ENCODE data around the gene EPB41L4B. TPM values are rescaled to one million over a fixed set of nuclear protein-coding genes. Genes with fewer than 3 reads are reported as not detected.
A peak's percentile ranks its signal among the peaks of the same experiment; 100 is the strongest.
"Not testable (repeated sequence)": the region's sequence is repeated elsewhere in the genome, so short reads cannot be mapped to it uniquely, and the experiment has no call there.

The EPB41L4B gene
- total RNA-seq, 3 donors from 2014 or later = 0.11 to 0.33 (median 0.24) TPM

- Mint-ChIP-seq H3K4me1 (ENCODE audit: low read depth) (peaks cover 8% of the 10 kb centered on the region), H3K4me3 (no peak overlapping the region), H3K36me3 (ENCODE audit: insufficient read depth) (no peaks in the 10 kb centered on the region), H3K9me3 (no peaks in the 10 kb centered on the region), H3K27me3 (ENCODE audit: low read depth) (peaks cover 36% of the 10 kb centered on the region)
- DNase-seq (no peak), ATAC-seq (no peak)
Observed at GRCh38 chr9:109299891-109300290, 21.0 kb downstream of the EPB41L4B start.

GRCh38 chr9:109297899-109298298, 23.0 kb downstream of the EPB41L4B start:
- no peak for DNase-seq
- no peak overlapping the region for H3K4me3 Mint-ChIP-seq
- ATAC-seq = peak in 1 of 2 donors; percentile 37

DNA sequence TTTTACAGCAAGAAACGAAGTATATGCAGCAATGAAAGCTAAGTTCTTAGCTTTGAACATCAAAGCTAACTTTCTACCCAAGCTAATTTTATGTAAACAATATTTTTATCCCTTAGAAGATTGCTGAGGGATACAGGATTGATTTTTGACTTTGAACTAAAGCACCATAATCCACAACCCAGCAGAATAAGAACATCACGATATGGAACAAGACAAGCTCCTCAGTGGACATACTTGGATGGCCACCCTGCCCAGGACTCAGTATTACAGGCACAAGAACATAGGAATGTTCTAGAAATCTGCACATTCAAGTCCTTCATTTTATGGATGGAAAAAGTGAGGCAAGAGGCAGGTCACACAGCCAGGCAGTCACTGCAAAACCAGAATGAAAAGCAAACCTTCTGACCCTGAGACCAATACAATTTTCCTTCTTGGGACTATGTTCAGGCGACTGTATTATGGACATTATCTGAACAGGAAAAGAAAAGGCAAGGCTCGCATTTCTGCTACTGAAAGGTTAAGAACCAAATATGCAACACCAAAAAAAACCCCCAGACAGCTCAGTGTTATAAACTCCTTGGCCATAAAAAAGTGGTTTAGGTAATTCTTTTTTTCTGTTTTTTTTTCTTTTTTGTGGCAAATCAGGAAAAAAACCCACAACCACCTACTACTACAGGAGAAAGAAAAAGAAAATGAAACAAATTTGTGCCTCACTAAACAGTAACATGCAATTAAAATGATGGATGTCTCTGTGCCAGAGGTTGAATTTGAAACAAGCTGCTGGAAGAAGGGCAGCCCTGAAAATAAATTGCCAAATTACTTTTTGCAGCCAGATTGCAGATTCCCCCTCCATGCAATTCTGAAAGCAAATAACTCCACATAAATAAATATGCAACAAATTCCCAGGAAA, 25.4 kb downstream of the EPB41L4B start:
- H3K4me3 Mint-ChIP-seq = no peak overlapping the region
- DNase-seq = no peak
- peaks cover 22% of the 10 kb centered on the region for H3K27me3 Mint-ChIP-seq (ENCODE audit: low read depth)

More at GRCh38 chr9:109297899-109298298, 23.0 kb downstream of the EPB41L4B start:
- no peaks in the 10 kb centered on the region for H3K9me3 Mint-ChIP-seq
- H3K27me3 Mint-ChIP-seq (ENCODE audit: low read depth) = peaks cover 31% of the 10 kb centered on the region
- H3K36me3 Mint-ChIP-seq (ENCODE audit: insufficient read depth) = no peaks in the 10 kb centered on the region
- peaks cover 8% of the 10 kb centered on the region for H3K4me1 Mint-ChIP-seq (ENCODE audit: low read depth)

DNA sequence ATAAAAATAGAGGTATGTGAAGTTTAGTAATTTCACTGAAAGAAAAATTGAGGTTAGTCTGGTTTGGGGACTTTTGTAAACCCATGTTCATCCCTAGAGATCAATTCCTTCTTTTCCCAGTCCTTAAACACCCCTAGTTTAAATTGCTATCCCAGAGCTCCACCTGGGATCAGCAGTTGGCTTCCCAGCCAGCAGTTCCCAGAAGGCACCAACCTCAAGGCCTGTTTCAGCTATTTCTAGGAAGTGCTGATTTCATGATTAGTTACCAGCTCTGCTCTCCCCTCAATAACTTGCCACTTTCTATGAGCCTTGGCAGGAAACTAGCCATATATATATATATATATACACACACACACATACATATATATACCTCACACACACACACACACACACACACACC, 30.5 kb downstream of the EPB41L4B start:
- no peaks in the 10 kb centered on the region for H3K36me3 Mint-ChIP-seq (ENCODE audit: insufficient read depth)
- no peaks in the 10 kb centered on the region for H3K9me3 Mint-ChIP-seq
- peaks cover 4% of the 10 kb centered on the region for H3K4me1 Mint-ChIP-seq (ENCODE audit: low read depth)
- no peak for DNase-seq
- no peak overlapping the region for H3K4me3 Mint-ChIP-seq
- H3K27me3 Mint-ChIP-seq (ENCODE audit: low read depth) = peaks cover 7% of the 10 kb centered on the region
- ATAC-seq = no peak

More for the DNA sequence above, 25.4 kb downstream of the EPB41L4B start:
- Mint-ChIP-seq H3K9me3 (no peaks in the 10 kb centered on the region), H3K4me1 (ENCODE audit: low read depth) (peaks cover 8% of the 10 kb centered on the region), H3K36me3 (ENCODE audit: insufficient read depth) (no peaks in the 10 kb centered on the region)
- ATAC-seq = no peak

- ATAC-seq (no peak), DNase-seq (no peak)
- Mint-ChIP-seq H3K4me1 (ENCODE audit: low read depth) (no peaks in the 10 kb centered on the region), H3K4me3 (no peak overlapping the region), H3K9me3 (no peaks in the 10 kb centered on the region), H3K36me3 (ENCODE audit: insufficient read depth) (no peaks in the 10 kb centered on the region), H3K27me3 (ENCODE audit: low read depth) (peaks cover 3% of the 10 kb centered on the region)
Observed at GRCh38 chr9:109289931-109290330, 30.9 kb downstream of the EPB41L4B start.

DNA sequence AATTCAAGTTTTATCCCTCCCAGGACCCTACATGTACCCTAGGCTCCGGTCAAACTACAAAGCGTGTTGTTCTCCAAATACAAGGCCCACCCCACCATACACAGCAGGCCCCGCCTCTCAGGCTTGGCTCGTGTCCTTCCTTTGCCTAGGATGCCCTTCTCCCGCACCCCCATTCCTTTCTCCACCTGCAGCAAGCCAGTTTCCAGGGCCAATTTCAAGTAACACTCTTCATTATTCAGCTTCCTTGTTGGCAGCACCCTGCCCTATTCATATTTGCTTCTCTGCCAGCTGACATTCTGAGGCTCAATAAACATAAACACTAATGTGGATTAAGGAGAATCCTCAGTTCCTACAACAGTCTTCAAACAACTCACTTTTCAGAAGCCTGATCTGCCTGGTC, 31.7 kb downstream of the EPB41L4B start:
- Mint-ChIP-seq H3K4me3 (no peak overlapping the region), H3K27me3 (ENCODE audit: low read depth) (peaks cover 7% of the 10 kb centered on the region), H3K36me3 (ENCODE audit: insufficient read depth) (no peaks in the 10 kb centered on the region), H3K9me3 (no peaks in the 10 kb centered on the region), H3K4me1 (ENCODE audit: low read depth) (no peaks in the 10 kb centered on the region)
- ATAC-seq (no peak), DNase-seq (no peak)

GRCh38 chr9:109286981-109287380, 33.9 kb downstream of the EPB41L4B start:
- Mint-ChIP-seq H3K9me3 (no peaks in the 10 kb centered on the region), H3K4me3 (no peak overlapping the region), H3K36me3 (ENCODE audit: insufficient read depth) (no peaks in the 10 kb centered on the region), H3K27me3 (ENCODE audit: low read depth) (peaks cover 11% of the 10 kb centered on the region), H3K4me1 (ENCODE audit: low read depth) (no peaks in the 10 kb centered on the region)
- ATAC-seq (no peak), DNase-seq (no peak)

- ATAC-seq = no peak
- no peaks in the 10 kb centered on the region for H3K4me1 Mint-ChIP-seq (ENCODE audit: low read depth)
- H3K27me3 Mint-ChIP-seq (ENCODE audit: low read depth) = peaks cover 12% of the 10 kb centered on the region
- no peak for DNase-seq
- H3K4me3 Mint-ChIP-seq = no peak overlapping the region
- no peaks in the 10 kb centered on the region for H3K9me3 Mint-ChIP-seq
- no peaks in the 10 kb centered on the region for H3K36me3 Mint-ChIP-seq (ENCODE audit: insufficient read depth)
Observed at GRCh38 chr9:109286571-109286977, 34.3 kb downstream of the EPB41L4B start.

DNA sequence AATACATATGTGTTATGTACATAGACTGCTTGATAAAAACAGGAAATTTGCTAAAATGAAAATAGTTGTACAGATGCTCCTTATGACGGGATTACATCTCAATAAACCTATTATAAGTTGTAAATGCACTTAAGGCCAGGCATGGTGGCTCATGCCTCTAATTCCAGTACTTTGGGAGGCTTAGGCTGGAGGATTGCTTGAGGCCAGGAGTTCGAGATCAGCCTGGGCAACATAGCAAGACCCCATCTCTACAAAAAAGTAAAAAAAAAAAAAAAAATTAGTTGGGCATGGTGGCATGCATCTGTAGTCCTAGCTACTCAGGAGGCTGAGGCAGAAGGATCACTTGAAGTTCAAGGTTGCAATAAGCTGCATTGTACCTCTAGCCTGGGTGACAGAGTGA, 37.2 kb downstream of the EPB41L4B start:
- H3K27me3 Mint-ChIP-seq (ENCODE audit: low read depth) = peaks cover 19% of the 10 kb centered on the region
- not testable (repeated sequence) for H3K4me1 Mint-ChIP-seq (ENCODE audit: low read depth); DNase-seq; H3K36me3 Mint-ChIP-seq (ENCODE audit: insufficient read depth); ATAC-seq; H3K9me3 Mint-ChIP-seq; H3K4me3 Mint-ChIP-seq

DNA sequence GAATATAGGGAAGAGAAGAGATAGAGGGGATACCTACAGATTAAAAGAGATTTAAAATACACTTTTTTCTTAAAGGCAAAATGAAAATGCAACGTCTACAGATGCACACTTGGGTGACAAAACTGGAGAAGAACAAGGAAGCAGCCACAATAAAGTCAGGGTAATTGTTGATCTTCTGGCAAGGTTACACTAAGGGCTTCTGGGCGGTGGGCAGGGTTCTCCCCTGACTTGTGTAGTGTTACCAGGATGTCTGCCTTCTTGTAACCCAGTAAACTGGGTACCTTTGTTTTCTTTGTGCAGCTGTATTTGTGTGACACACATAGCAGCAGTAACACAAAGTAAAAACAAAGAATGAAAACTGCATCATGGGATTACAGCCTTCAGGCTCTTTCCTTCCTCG, 37.8 kb downstream of the EPB41L4B start:
- DNase-seq = no peak
- Mint-ChIP-seq H3K4me1 (ENCODE audit: low read depth) (no peaks in the 10 kb centered on the region), H3K4me3 (no peak overlapping the region), H3K36me3 (ENCODE audit: insufficient read depth) (no peaks in the 10 kb centered on the region), H3K9me3 (no peaks in the 10 kb centered on the region), H3K27me3 (ENCODE audit: low read depth) (peaks cover 19% of the 10 kb centered on the region)
- ATAC-seq = no peak

DNA sequence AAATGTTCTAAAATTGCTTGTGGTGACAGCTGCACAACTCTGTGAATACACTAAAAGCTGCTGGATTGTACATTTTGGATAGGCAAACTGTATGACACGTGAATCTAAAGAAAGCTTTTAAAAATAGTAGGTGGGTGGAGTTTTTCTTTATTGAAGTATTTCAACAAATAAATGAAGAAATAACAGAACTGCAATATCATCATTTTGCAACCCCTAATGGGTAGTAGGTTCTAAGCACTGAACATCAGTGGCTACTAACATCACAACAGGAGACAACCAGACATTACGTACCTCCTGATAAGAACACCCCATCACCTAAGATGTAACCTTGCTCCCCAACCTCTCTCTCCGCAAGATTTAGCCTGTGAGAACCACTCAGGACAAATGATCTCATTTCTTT, 38.6 kb downstream of the EPB41L4B start:
- DNase-seq (no peak), ATAC-seq (no peak)
- no peaks in the 10 kb centered on the region for H3K9me3 Mint-ChIP-seq
- no peaks in the 10 kb centered on the region for H3K36me3 Mint-ChIP-seq (ENCODE audit: insufficient read depth)
- H3K4me3 Mint-ChIP-seq = no peak overlapping the region
- peaks cover 25% of the 10 kb centered on the region for H3K27me3 Mint-ChIP-seq (ENCODE audit: low read depth)
- H3K4me1 Mint-ChIP-seq (ENCODE audit: low read depth) = no peaks in the 10 kb centered on the region

DNA sequence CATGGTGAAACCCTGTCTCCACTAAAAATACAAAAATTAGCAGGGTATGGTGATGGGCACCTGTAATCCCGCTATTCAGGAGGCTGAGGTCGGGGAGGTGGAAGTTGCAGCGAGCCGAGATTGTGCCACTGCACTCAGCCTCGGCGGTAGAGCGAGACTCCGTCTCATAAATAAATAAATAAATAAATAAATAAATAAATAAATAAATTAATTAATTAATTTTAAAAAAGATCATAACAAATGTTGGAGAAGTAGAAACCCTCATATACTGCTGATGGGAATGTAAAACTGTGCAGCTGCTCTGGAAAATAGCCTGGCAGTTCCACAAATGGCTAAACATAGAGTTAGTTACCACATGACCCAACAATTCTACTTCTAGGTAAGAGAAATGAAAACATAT, 39.3 kb downstream of the EPB41L4B start:
- ATAC-seq (no peak), DNase-seq (no peak)
- no peaks in the 10 kb centered on the region for H3K4me1 Mint-ChIP-seq (ENCODE audit: low read depth)
- H3K36me3 Mint-ChIP-seq (ENCODE audit: insufficient read depth) = no peaks in the 10 kb centered on the region
- H3K9me3 Mint-ChIP-seq = no peaks in the 10 kb centered on the region
- H3K4me3 Mint-ChIP-seq = no peak overlapping the region
- H3K27me3 Mint-ChIP-seq (ENCODE audit: low read depth) = peaks cover 29% of the 10 kb centered on the region

DNA sequence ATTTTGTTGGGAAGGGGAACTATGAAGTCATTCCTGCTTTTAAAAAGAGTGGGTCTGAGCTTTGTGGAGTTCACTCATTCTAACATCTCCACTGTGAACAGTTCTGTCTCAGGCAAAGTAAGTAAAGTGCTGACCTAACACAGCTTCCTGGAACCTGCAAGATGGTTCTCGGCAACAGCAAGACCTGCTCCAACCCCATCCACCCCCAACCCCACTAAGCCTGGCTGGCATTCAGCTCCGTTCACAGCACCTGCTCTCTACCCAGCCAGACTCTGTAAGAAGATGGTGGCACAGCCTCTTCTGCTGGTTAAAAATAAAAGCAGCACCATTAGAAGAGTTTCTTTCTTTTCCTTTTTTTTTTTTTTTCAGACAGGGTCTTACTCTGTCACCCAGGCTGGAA, 42.0 kb downstream of the EPB41L4B start:
- H3K9me3 Mint-ChIP-seq = no peaks in the 10 kb centered on the region
- ATAC-seq (no peak), DNase-seq (no peak)
- peaks cover 30% of the 10 kb centered on the region for H3K27me3 Mint-ChIP-seq (ENCODE audit: low read depth)
- no peaks in the 10 kb centered on the region for H3K36me3 Mint-ChIP-seq (ENCODE audit: insufficient read depth)
- H3K4me1 Mint-ChIP-seq (ENCODE audit: low read depth) = no peaks in the 10 kb centered on the region
- H3K4me3 Mint-ChIP-seq = no peak overlapping the region

DNA sequence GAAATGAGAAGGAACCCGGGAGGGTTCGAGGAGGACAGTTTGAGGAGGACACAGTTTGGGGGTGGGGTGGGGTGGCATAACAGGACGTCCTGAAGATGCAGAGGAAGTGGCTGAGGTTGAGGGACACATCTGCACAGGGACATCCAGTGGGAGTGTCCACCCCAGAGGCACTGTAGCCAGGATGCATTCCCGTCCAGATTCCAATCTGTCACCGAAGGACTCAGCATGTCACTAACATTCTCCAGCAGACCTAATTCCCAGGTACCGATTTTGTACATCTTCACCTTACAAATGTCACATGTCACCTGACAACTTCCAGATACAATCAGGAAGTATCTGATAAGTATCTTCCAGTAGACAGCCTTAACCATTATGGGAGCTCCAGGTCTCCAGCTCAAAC, 42.6 kb downstream of the EPB41L4B start:
- DNase-seq (no peak), ATAC-seq (no peak)
- no peaks in the 10 kb centered on the region for H3K4me1 Mint-ChIP-seq (ENCODE audit: low read depth)
- peaks cover 28% of the 10 kb centered on the region for H3K27me3 Mint-ChIP-seq (ENCODE audit: low read depth)
- no peaks in the 10 kb centered on the region for H3K36me3 Mint-ChIP-seq (ENCODE audit: insufficient read depth)
- H3K9me3 Mint-ChIP-seq = no peaks in the 10 kb centered on the region
- H3K4me3 Mint-ChIP-seq = no peak overlapping the region

DNA sequence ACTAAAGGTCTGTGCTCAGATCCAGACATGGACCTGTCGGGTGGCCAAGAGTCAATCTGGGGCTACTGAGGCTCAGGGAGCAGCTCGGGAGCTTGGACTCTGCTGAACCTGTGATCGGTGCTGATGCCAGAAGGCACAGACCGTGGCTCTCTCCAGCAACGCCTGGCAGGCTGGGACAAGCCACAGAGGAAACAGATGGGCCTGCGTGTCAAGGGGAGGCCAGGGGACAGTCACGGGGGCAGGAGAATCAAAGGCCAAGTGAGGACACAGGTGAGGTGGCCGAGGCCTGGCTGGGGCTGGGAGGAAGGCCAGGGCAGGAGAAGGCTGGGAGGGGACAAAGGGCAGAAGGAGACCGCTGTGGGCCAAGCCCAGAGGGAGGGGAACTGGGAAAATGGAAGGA, 43.4 kb downstream of the EPB41L4B start:
- no peaks in the 10 kb centered on the region for H3K9me3 Mint-ChIP-seq
- H3K4me1 Mint-ChIP-seq (ENCODE audit: low read depth) = no peaks in the 10 kb centered on the region
- peaks cover 23% of the 10 kb centered on the region for H3K27me3 Mint-ChIP-seq (ENCODE audit: low read depth)
- no peak for ATAC-seq
- no peak for DNase-seq
- no peak overlapping the region for H3K4me3 Mint-ChIP-seq
- no peaks in the 10 kb centered on the region for H3K36me3 Mint-ChIP-seq (ENCODE audit: insufficient read depth)
